ENCODE measurements around the gene ESRRG. TPM values are rescaled to one million over a fixed set of nuclear protein-coding genes. Genes with fewer than 3 reads are reported as not detected.

Gene ESRRG
- total and polyA plus RNA-seq, 2 donors (not counting 3 experiments of a cell fraction or from before 2014, with no cell fraction given): not detected

DNA sequence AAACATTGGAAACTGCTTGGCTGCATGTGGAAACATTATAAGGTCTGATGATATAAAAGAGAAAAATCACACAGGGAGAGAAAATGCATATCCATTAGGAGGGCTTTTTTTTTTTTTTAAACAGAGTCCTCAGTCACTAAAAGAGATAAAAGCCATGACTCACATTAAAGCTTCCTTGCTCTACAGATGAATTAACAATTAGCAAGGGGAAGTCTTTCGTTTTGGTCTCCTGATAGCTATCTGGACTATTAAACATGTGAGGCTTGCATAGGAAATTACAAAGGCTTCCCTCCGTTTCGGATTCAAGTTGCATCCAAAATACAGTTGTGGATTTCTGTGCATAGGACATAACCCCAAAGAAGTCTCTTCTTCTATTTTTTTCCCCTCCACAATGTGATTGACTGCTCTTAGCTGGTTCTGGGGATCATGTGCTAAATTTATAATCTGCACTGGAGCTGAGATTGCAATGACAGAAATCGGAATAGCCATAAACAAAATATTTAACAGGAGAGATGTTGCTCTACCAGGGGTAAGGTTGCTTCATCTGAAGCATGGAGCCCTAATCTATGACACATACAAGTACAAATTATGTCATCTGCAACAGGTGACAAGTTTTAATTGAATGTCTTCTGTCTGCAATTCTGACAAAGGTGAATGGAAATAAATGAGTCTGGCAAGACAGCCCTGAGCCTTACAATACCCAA is 146.8 kb downstream of the ESRRG start:
- Histone ChIP-seq H2AFZ (ENCODE audit: low read depth, low read length) (no peak overlapping the region), H3K4me1 (ENCODE audit: control insufficient read depth, extremely low read depth, insufficient read depth, low read length) (no peaks in the 10 kb centered on the region), H3K27me3 (ENCODE audit: control insufficient read depth in 2 of 2, insufficient read depth in 2 of 2, low read length in 2 of 2) (no peaks in the 10 kb centered on the region), H3K79me2 (ENCODE audit: control insufficient read depth, insufficient read depth, low read length) (no peaks in the 10 kb centered on the region), H3K9ac (replicated peaks; ENCODE audit: extremely low read depth, insufficient read depth, low read length) (no peak overlapping the region), H3K4me2 (ENCODE audit: insufficient read depth, low read length) (no peak overlapping the region), H3K4me3 (replicated peaks in 1 of 3; ENCODE audit: insufficient read depth in 1 of 3, low read depth in 1 of 3, low read length in 3 of 3) (no peak overlapping the region), H3K36me3 (ENCODE audit: control insufficient read depth in 2 of 2, extremely low read depth in 1 of 2, insufficient read depth in 2 of 2, low read length in 2 of 2) (no peaks in the 10 kb centered on the region), H3K9me3 (replicated peaks; ENCODE audit: control insufficient read depth, insufficient read depth, low read length) (no peaks in the 10 kb centered on the region), H3K27ac (ENCODE audit: insufficient read depth, low read depth, low read length) (no peak overlapping the region), H3K9me1 (replicated peaks; ENCODE audit: control insufficient read depth, extremely low read depth, insufficient read depth, low read length) (no peaks in the 10 kb centered on the region), H4K20me1 (replicated peaks; ENCODE audit: control insufficient read depth, extremely low read depth, insufficient read depth, low read length) (no peaks in the 10 kb centered on the region)
- intact Hi-C loops (cut with micrococcal nuclease): no loop called here
- no peak for DNase-seq (ENCODE audit: low read depth, low spot score)
- no peak for FAIRE-seq
- ChIA-PET CTCF (no interaction called here), POLR2A (no interaction called here)
- no TSS peak for BruUV-seq (replicated peaks)
- TF ChIP-seq FOS (IDR thresholded peaks at IDR 0.05; ENCODE audit: borderline replicate concordance, insufficient read depth, low read length) (no peak), JUN (IDR thresholded peaks at IDR 0.05; ENCODE audit: borderline replicate concordance, insufficient read depth, insufficient read length, low read depth) (no peak), EZH2 (IDR thresholded peaks at IDR 0.05; ENCODE audit: borderline replicate concordance, low read depth, low read length, severe bottlenecking) (no peak), GATA2 (IDR thresholded peaks at IDR 0.05; ENCODE audit: insufficient read depth, insufficient read length, low read depth, low read length) (no peak), POLR2A (IDR thresholded peaks at IDR 0.05; ENCODE audit: low read depth, low read length) (no peak), POLR2AphosphoS5 (IDR thresholded peaks at IDR 0.05; ENCODE audit: insufficient read depth, low read depth, low read length) (no peak), MYC (IDR thresholded peaks at IDR 0.05; ENCODE audit: low read depth, low read length) (no peak)
- TF ChIP-seq, protein P1, sequence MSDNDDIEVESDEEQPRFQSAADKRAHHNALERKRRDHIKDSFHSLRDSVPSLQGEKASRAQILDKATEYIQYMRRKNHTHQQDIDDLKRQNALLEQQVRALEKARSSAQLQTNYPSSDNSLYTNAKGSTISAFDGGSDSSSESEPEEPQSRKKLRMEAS (IDR thresholded peaks at IDR 0.05; ENCODE audit: insufficient read depth, insufficient read length): no peak
- TF ChIP-seq, protein P2, sequence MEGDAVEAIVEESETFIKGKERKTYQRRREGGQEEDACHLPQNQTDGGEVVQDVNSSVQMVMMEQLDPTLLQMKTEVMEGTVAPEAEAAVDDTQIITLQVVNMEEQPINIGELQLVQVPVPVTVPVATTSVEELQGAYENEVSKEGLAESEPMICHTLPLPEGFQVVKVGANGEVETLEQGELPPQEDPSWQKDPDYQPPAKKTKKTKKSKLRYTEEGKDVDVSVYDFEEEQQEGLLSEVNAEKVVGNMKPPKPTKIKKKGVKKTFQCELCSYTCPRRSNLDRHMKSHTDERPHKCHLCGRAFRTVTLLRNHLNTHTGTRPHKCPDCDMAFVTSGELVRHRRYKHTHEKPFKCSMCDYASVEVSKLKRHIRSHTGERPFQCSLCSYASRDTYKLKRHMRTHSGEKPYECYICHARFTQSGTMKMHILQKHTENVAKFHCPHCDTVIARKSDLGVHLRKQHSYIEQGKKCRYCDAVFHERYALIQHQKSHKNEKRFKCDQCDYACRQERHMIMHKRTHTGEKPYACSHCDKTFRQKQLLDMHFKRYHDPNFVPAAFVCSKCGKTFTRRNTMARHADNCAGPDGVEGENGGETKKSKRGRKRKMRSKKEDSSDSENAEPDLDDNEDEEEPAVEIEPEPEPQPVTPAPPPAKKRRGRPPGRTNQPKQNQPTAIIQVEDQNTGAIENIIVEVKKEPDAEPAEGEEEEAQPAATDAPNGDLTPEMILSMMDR (IDR thresholded peaks at IDR 0.05; ENCODE audit: extremely low read depth in 1 of 2, insufficient read depth in 1 of 2, low read depth in 1 of 2, low read length in 2 of 2): no peak
- dilution Hi-C loops (cut with MboI; ENCODE audit: extremely low pct_ligation_motif_present, low sequenced_read_pairs): no loop called here
